ENCODE measurements around the gene FBXO9.

DNA sequence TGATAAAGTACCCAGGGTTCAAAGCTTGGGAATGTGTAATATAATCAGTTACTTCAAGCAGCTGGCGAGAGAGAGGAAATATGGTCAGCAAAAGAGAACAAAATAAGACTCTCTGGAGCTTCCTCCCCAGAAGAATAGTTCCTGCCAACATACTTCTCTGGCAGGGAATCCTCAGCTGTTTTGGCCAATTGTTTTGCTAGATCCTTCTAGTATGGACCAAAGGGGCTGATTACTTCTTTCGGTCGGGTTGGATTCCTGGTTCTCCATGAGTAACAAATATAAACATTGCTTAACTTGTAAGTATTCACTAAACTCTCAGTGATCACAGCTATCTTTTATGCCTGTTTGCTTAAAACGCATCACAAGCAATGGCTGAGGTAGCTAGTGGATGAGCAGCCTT is 31.4 kb upstream of the FBXO9 start:
- TF ChIP-seq, protein P1, sequence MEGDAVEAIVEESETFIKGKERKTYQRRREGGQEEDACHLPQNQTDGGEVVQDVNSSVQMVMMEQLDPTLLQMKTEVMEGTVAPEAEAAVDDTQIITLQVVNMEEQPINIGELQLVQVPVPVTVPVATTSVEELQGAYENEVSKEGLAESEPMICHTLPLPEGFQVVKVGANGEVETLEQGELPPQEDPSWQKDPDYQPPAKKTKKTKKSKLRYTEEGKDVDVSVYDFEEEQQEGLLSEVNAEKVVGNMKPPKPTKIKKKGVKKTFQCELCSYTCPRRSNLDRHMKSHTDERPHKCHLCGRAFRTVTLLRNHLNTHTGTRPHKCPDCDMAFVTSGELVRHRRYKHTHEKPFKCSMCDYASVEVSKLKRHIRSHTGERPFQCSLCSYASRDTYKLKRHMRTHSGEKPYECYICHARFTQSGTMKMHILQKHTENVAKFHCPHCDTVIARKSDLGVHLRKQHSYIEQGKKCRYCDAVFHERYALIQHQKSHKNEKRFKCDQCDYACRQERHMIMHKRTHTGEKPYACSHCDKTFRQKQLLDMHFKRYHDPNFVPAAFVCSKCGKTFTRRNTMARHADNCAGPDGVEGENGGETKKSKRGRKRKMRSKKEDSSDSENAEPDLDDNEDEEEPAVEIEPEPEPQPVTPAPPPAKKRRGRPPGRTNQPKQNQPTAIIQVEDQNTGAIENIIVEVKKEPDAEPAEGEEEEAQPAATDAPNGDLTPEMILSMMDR (IDR thresholded peaks at IDR 0.05; ENCODE audit: low read depth, low read length, missing input control), result no peak
- TF ChIP-seq EGR1 (IDR thresholded peaks at IDR 0.05; ENCODE audit: low read depth in 2 of 2) (no peak), TAF1 (conservative IDR thresholded peaks at IDR 0.05) (no peak)
